Measurements from ENCODE around the gene KDM2B. TPM values are rescaled to one million over a fixed set of nuclear protein-coding genes. Genes with fewer than 3 reads are reported as not detected.

KDM2B gene
- polyA plus RNA-seq, 1 of the 3 experiments (the other 2 are of a cell fraction) = 11.5 TPM

DNA sequence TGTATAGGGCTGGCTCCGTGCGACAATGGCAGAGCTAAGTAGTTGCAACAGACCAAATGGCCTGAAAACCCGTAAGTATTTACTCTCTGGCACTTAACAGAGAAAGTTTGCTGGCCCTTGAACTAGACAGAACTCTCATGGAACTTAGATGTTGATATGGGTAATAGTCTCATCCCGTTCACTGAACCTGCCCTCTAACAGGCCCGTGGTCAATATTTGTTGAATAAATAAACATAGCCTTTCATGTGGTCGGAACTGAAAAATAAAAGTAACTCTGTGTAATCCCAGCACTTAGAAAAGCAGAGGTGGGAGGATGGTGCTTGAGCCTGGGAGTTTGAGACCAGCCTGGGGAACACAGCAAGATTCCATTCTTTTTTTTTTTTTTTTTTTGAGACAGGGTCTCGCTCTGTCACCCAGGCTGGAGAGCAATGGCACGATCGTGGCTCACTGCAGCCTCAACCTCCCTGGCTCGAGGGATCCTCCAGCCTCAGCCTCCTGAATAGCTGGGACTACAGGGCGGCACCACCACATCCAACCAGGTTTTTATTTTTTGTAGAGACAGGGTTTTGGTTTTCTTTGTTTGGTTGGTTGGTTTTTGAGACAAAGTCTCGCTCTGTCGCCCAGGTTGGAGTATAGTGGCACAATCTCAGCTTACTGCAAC lies 29.7 kb downstream of the KDM2B start:
- Histone ChIP-seq H4K20me1 (ENCODE audit: insufficient read depth) (no peaks in the 10 kb centered on the region), H3K9ac (no peak overlapping the region), H3K36me3 (replicated peaks in 1 of 2; ENCODE audit: control insufficient read depth in 1 of 2, insufficient read depth in 2 of 2, low read length in 1 of 2) (peaks cover 5 to 6% of the 10 kb centered on the region in 2 experiments), H3K4me3 (ENCODE audit: low read depth in 2 of 2, low read length in 1 of 2) (no peak overlapping the region), H2AFZ (ENCODE audit: low read depth) (no peak overlapping the region), H3K27me3 (ENCODE audit: insufficient read depth) (no peaks in the 10 kb centered on the region), H3K79me2 (ENCODE audit: insufficient read depth) (no peaks in the 10 kb centered on the region), H3K27ac (ENCODE audit: low read depth in 2 of 2, low read length in 1 of 2) (no peak overlapping the region), H3K4me2 (no peak overlapping the region), H3K9me3 (no peaks in the 10 kb centered on the region), H3K4me1 (ENCODE audit: control insufficient read depth in 1 of 2, insufficient read depth in 2 of 2, low read depth in 1 of 2, low read length in 1 of 2) (no peaks in the 10 kb centered on the region), H3K9me2 (no peaks in the 10 kb centered on the region), H3F3A (replicated peaks; ENCODE audit: insufficient read depth) (no peaks in the 10 kb centered on the region)
- ChIA-PET POLR2A (no interaction called here), CTCF (interaction anchor here (0.8 to 8.6 kb wide), 8 partner anchors 10 to 131 kb away, joined by 4 to 204 read pairs (median 25); partner anchors contain the start of genes MORN3 and ORAI1)
- DNase-seq = no peak
- WGBS (ENCODE audit: low lambda C conversion rate) = 91% methylated on average over 13 of the region's 13 CpGs
- TF ChIP-seq SMC3 (IDR thresholded peaks at IDR 0.05; ENCODE audit: low read depth, low read length) = no peak
- no peak for TF ChIP-seq TAF1 (IDR thresholded peaks at IDR 0.05; ENCODE audit: borderline replicate concordance, low read depth, low read length)
- TF ChIP-seq, protein P1, sequence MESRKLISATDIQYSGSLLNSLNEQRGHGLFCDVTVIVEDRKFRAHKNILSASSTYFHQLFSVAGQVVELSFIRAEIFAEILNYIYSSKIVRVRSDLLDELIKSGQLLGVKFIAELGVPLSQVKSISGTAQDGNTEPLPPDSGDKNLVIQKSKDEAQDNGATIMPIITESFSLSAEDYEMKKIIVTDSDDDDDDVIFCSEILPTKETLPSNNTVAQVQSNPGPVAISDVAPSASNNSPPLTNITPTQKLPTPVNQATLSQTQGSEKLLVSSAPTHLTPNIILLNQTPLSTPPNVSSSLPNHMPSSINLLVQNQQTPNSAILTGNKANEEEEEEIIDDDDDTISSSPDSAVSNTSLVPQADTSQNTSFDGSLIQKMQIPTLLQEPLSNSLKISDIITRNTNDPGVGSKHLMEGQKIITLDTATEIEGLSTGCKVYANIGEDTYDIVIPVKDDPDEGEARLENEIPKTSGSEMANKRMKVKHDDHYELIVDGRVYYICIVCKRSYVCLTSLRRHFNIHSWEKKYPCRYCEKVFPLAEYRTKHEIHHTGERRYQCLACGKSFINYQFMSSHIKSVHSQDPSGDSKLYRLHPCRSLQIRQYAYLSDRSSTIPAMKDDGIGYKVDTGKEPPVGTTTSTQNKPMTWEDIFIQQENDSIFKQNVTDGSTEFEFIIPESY (IDR thresholded peaks at IDR 0.05; ENCODE audit: borderline replicate concordance, low read depth) = no peak
- no peak for TF ChIP-seq EP300 (IDR thresholded peaks at IDR 0.05; ENCODE audit: borderline replicate concordance in 1 of 2, low read depth in 1 of 2, low read length in 1 of 2)
- TF ChIP-seq NFIC (IDR thresholded peaks at IDR 0.05; ENCODE audit: borderline replicate concordance) = no peak
- TF ChIP-seq NRF1 (IDR thresholded peaks at IDR 0.05; ENCODE audit: low read depth, low read length) = no peak
- TF ChIP-seq, protein P2, sequence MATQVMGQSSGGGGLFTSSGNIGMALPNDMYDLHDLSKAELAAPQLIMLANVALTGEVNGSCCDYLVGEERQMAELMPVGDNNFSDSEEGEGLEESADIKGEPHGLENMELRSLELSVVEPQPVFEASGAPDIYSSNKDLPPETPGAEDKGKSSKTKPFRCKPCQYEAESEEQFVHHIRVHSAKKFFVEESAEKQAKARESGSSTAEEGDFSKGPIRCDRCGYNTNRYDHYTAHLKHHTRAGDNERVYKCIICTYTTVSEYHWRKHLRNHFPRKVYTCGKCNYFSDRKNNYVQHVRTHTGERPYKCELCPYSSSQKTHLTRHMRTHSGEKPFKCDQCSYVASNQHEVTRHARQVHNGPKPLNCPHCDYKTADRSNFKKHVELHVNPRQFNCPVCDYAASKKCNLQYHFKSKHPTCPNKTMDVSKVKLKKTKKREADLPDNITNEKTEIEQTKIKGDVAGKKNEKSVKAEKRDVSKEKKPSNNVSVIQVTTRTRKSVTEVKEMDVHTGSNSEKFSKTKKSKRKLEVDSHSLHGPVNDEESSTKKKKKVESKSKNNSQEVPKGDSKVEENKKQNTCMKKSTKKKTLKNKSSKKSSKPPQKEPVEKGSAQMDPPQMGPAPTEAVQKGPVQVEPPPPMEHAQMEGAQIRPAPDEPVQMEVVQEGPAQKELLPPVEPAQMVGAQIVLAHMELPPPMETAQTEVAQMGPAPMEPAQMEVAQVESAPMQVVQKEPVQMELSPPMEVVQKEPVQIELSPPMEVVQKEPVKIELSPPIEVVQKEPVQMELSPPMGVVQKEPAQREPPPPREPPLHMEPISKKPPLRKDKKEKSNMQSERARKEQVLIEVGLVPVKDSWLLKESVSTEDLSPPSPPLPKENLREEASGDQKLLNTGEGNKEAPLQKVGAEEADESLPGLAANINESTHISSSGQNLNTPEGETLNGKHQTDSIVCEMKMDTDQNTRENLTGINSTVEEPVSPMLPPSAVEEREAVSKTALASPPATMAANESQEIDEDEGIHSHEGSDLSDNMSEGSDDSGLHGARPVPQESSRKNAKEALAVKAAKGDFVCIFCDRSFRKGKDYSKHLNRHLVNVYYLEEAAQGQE (IDR thresholded peaks at IDR 0.05; ENCODE audit: low read depth, low read length) = no peak
- no peak for TF ChIP-seq RXRA (IDR thresholded peaks at IDR 0.05; ENCODE audit: borderline replicate concordance, low read depth)
- no peak for TF ChIP-seq TEAD4 (IDR thresholded peaks at IDR 0.05; ENCODE audit: borderline replicate concordance, insufficient read depth)
- TF ChIP-seq MXI1 (IDR thresholded peaks at IDR 0.05; ENCODE audit: low read depth, low read length) = no peak
- no peak for TF ChIP-seq SIN3A (IDR thresholded peaks at IDR 0.05; ENCODE audit: borderline replicate concordance, low read depth, low read length)

Measured in SK-N-SH (cell line).